GM21367 (cell line): Measurements from ENCODE around the gene HDHD3.
"Not testable (repeated sequence)": the region's sequence is repeated elsewhere in the genome, so short reads cannot be mapped to it uniquely, and the experiment has no call there.

Source experiments
- ATAC-seq: cut with Tn5 transposase; IDR thresholded peaks from one replicate; pipeline ENCODE4 v1.9.1; 2021; ENCODE audit not compliant: unreplicated experiment

Gene HDHD3

GRCh38 chr9:113368348-113368981 lies 8.3 kb downstream of the HDHD3 start:
- no peak for ATAC-seq

GRCh38 chr9:113365652-113366051 lies 11.1 kb downstream of the HDHD3 start:
- not testable (repeated sequence) for ATAC-seq

GRCh38 chr9:113364951-113365350 lies 11.8 kb downstream of the HDHD3 start:
- ATAC-seq = no peak

- no peak for ATAC-seq
Observed at GRCh38 chr9:113363336-113363735, 13.4 kb downstream of the HDHD3 start.

GRCh38 chr9:113361304-113362018 lies 15.3 kb downstream of the HDHD3 start:
- no peak for ATAC-seq

GRCh38 chr9:113360242-113360842 lies 16.4 kb downstream of the HDHD3 start:
- no peak for ATAC-seq

GRCh38 chr9:113359385-113359784 lies 17.4 kb downstream of the HDHD3 start:
- no peak for ATAC-seq

- no peak for ATAC-seq
Observed at GRCh38 chr9:113356686-113357292, 20.0 kb downstream of the HDHD3 start.

GRCh38 chr9:113355040-113355596 lies 21.7 kb downstream of the HDHD3 start:
- ATAC-seq = no peak

- ATAC-seq = no peak
Observed at GRCh38 chr9:113352411-113352810, 24.4 kb downstream of the HDHD3 start.

- ATAC-seq = no peak
Observed at GRCh38 chr9:113352006-113352405, 24.8 kb downstream of the HDHD3 start.

GRCh38 chr9:113350937-113351336 lies 25.8 kb downstream of the HDHD3 start:
- no peak for ATAC-seq

- no peak for ATAC-seq
Observed at GRCh38 chr9:113350107-113350661, 26.6 kb downstream of the HDHD3 start.

- peak; percentile 29 for ATAC-seq
Observed at GRCh38 chr9:113349445-113350094, 27.2 kb downstream of the HDHD3 start, which contains the start of gene BSPRY. Gene BSPRY (plus strand): TSS chr9:113349541. CDS start chr9:113349580, 39 bp downstream.

- no peak for ATAC-seq
Observed at GRCh38 chr9:113349066-113349444, 27.7 kb downstream of the HDHD3 start.

- ATAC-seq = no peak
Observed at GRCh38 chr9:113348437-113348836, 28.3 kb downstream of the HDHD3 start.

- ATAC-seq = no peak
Observed at GRCh38 chr9:113345671-113346070, 31.1 kb downstream of the HDHD3 start.

- no peak for ATAC-seq
Observed at GRCh38 chr9:113345190-113345589, 31.6 kb downstream of the HDHD3 start.

GRCh38 chr9:113343732-113344231 lies 33.0 kb downstream of the HDHD3 start:
- ATAC-seq = no peak

- no peak for ATAC-seq
Observed at GRCh38 chr9:113341712-113342410, 34.9 kb downstream of the HDHD3 start.
